ENCODE data around the gene MAT1A. TPM values are rescaled to one million over a fixed set of nuclear protein-coding genes. Genes with fewer than 3 reads are reported as not detected.

MAT1A gene
- total and polyA plus RNA-seq, 2 of the 8 experiments (the other 6 are each of a cell fraction or from before 2014, with no cell fraction given) = 4.1 to 6.4 TPM

DNA sequence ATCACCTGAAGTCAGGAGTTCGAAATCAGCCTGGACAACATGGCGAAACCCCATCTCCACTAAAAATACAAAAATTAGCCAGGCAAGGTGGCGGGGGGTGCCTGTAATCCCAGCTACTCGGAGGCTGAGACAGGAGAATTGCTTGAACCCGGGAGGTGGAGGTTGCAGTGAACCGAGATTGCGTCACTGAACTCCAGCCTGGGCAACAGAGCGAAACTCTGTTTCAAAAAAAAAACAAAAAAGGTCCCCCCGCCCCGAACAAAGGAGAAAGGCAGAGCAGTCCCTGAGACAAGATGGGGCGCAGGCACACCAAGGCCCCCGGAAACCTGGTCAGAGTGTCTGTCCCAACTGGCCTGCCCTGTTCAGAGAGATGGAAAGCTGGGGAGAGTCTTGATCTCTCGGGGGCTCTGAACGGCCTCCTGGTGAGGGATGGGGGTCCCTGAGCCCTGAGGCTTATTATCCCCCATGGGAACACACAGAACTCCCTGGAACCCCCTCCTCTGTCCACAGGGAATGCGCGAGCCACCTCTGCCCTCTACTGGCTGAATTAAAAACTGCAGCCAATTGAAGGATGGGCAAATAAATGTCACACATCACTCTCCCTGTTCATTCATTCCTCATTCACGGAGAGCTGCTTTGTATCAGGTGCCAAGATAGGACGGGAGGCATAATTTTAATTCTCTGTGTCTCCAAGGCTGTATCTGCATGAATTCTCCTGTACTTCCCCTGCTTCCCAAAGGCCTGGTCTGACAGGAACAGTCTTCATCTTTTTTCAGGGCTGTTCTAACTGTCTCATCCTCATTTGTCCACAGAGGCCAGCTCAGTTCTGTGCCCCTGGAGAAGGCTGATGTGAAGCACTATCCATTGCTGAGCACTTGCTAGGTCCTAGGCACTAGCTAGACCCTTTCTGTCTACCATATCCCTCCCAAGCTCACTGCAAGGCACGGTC lies 28.9 kb downstream of the MAT1A start:
- DNase-seq (ENCODE audit: low read depth in 1 of 2, low spot score in 2 of 2) (peak in 1 of 2 experiments; percentile 86), FAIRE-seq (no peak)
- Histone ChIP-seq H2BK15ac (ENCODE audit: low read length) (0 out of 2 replicates have a peak overlapping the region, but pooled peaks have one; percentile 54), H3K4me3 (ENCODE audit: extremely low read depth in 1 of 4, insufficient read depth in 2 of 4, low read depth in 3 of 4, low read length in 4 of 4) (no peak overlapping the region), H3K9ac (replicated peaks in 1 of 4; ENCODE audit: extremely low read depth in 1 of 4, low read depth in 3 of 4, low read length in 3 of 4) (no peak overlapping the region), H4K8ac (ENCODE audit: extremely low read depth, insufficient read depth, low read length) (peak overlapping the region; percentile 36; the same call in 1 of the 2 replicates), H3K4me1 (replicated peaks in 1 of 4; ENCODE audit: control insufficient read depth in 3 of 4, insufficient read depth in 4 of 4, low read length in 3 of 4) (peaks cover 0 to 7% (median under 1%) of the 10 kb centered on the region in 4 experiments; a peak in 2 of 7 replicates), H3K27me3 (replicated peaks in 1 of 4; ENCODE audit: control insufficient read depth in 3 of 4, extremely low read depth in 1 of 4, insufficient read depth in 3 of 4, low read length in 3 of 4) (no peaks in the 10 kb centered on the region), H4K5ac (ENCODE audit: insufficient read length, low read depth, low read length) (no peak overlapping the region), H2BK12ac (ENCODE audit: low read depth, low read length) (no peak overlapping the region), H3K14ac (ENCODE audit: insufficient read length) (no peak overlapping the region), H3K79me2 (ENCODE audit: control insufficient read depth in 1 of 2, insufficient read depth in 2 of 2, low read length in 2 of 2) (no peaks in the 10 kb centered on the region), H3K56ac (replicated peaks; ENCODE audit: insufficient read length, low read depth, low read length) (no peak overlapping the region), H2BK20ac (ENCODE audit: low read length) (no peak overlapping the region), H2AFZ (ENCODE audit: low read length) (0 out of 2 replicates have a peak overlapping the region, but pooled peaks have one; percentile 66), H2BK120ac (replicated peaks; ENCODE audit: low read depth, low read length) (no peak overlapping the region), H3K36me3 (ENCODE audit: control insufficient read depth in 2 of 4, insufficient read depth in 4 of 4, low read length in 3 of 4) (no peaks in the 10 kb centered on the region), H2AK5ac (ENCODE audit: low read depth, low read length) (no peak overlapping the region), H4K20me1 (replicated peaks in 1 of 2; ENCODE audit: control insufficient read depth in 1 of 2, insufficient read depth in 2 of 2, low read length in 2 of 2) (no peaks in the 10 kb centered on the region), H3K27ac (ENCODE audit: low read depth, low read length) (no peak overlapping the region), H3K79me1 (ENCODE audit: low read depth, low read length) (no peaks in the 10 kb centered on the region), H3K23me2 (ENCODE audit: low read depth, low read length) (no peaks in the 10 kb centered on the region), H2BK5ac (ENCODE audit: low read depth, low read length) (no peak overlapping the region), H4K91ac (replicated peaks; ENCODE audit: insufficient read length, low read length) (no peak overlapping the region), H3K18ac (ENCODE audit: extremely low read depth, low read length) (no peak overlapping the region), H3K23ac (ENCODE audit: insufficient read length) (no peak overlapping the region), H3K4ac (replicated peaks; ENCODE audit: insufficient read length, low read depth, low read length) (no peak overlapping the region), H3K9me3 (ENCODE audit: insufficient read depth in 2 of 2, low read depth in 1 of 2, low read length in 1 of 2) (0 out of 4 replicates have a peak, but pooled peaks cover 3 to 4% of the 10 kb centered on the region in 2 experiments), H3K4me2 (ENCODE audit: insufficient read depth in 1 of 2, low read depth in 2 of 2, low read length in 2 of 2) (no peak overlapping the region)
- 58% methylated on average over 13 of the region's 19 CpGs; no CpG with 5 or more reads in 1 of the 2 experiments for WGBS, 2 experiments (ENCODE audit: extremely low coverage in 1 of 2, insufficient coverage in 1 of 2, insufficient read length in 1 of 2, insufficient replicate concordance in 2 of 2, low coverage in 1 of 2, low lambda C conversion rate in 2 of 2, missing lambda C conversion rate in 1 of 2)
- ChIA-PET POLR2A (ENCODE audit: partially characterized antibody) (interaction anchor here (0.8 kb wide), 1 partner anchor 96 kb away, joined by 4 read pairs; the partner anchor contains the start of genes DYDC1 and DYDC2), CTCF (ENCODE audit: partially characterized antibody) (interaction anchor here (0.5 to 2.6 kb wide), 50 partner anchors 8 to 683 kb away, joined by 3 to 16 read pairs (median 4); partner anchors contain the start of genes DYDC1, DYDC2 and MAT1A)
- TF ChIP-seq TBP (IDR thresholded peaks at IDR 0.05; ENCODE audit: low read depth, low read length) = no peak
- TF ChIP-seq TEAD4 (IDR thresholded peaks at IDR 0.05; ENCODE audit: low read depth, low read length) = peak; percentile 82
- TF ChIP-seq POLR2AphosphoS5 (IDR thresholded peaks at IDR 0.05; ENCODE audit: low read depth, low read length) = no peak
- TF ChIP-seq ASH2L (IDR thresholded peaks at IDR 0.05; ENCODE audit: low read length) = no peak
- TF ChIP-seq, protein P1, sequence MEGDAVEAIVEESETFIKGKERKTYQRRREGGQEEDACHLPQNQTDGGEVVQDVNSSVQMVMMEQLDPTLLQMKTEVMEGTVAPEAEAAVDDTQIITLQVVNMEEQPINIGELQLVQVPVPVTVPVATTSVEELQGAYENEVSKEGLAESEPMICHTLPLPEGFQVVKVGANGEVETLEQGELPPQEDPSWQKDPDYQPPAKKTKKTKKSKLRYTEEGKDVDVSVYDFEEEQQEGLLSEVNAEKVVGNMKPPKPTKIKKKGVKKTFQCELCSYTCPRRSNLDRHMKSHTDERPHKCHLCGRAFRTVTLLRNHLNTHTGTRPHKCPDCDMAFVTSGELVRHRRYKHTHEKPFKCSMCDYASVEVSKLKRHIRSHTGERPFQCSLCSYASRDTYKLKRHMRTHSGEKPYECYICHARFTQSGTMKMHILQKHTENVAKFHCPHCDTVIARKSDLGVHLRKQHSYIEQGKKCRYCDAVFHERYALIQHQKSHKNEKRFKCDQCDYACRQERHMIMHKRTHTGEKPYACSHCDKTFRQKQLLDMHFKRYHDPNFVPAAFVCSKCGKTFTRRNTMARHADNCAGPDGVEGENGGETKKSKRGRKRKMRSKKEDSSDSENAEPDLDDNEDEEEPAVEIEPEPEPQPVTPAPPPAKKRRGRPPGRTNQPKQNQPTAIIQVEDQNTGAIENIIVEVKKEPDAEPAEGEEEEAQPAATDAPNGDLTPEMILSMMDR (IDR thresholded peaks at IDR 0.05; ENCODE audit: control extremely low read depth in 1 of 3, insufficient read depth in 1 of 3, low read depth in 1 of 3, low read length in 3 of 3) = peak; percentile 74 to 86 (median 78)
- no peak for TF ChIP-seq SIRT6 (IDR thresholded peaks at IDR 0.05; ENCODE audit: low read length)
- no peak for TF ChIP-seq RBBP5 (IDR thresholded peaks at IDR 0.05; ENCODE audit: borderline replicate concordance, low read depth, low read length)
- TF ChIP-seq CBX8 (IDR thresholded peaks at IDR 0.05; ENCODE audit: borderline replicate concordance, low read depth, low read length) = no peak
- no peak for TF ChIP-seq SP2 (IDR thresholded peaks at IDR 0.05; ENCODE audit: low read length)
